Neutrophil (primary cell): ENCODE data around the gene AMOTL1.

Experiments used
- H3K27ac ChIP-seq: fragments of 200-600 bp; sonication (generic); 2 replicates; pipeline ENCODE4 v1.5.1; 2016; ENCODE audit warnings: mild to moderate bottlenecking, moderate library complexity
- H3K27me3 ChIP-seq: fragments of 200-600 bp; sonication (generic); 2 replicates; pipeline ENCODE4 v1.6.0; 2016; ENCODE audit warnings: mild to moderate bottlenecking
- H3K36me3 ChIP-seq: fragments of 200-600 bp; sonication (generic); 2 replicates; pipeline ENCODE4 v1.5.1; 2017
- H3K4me1 ChIP-seq, 2 experiments: fragments of 200-600 bp in 1 of 2; sonication (generic) in 1 of 2; 1 replicate in 1 of 2; 2 replicates in 1 of 2; pipeline versions ENCODE4 v1.5.1 to v1.6.1; 2013 to 2016; ENCODE audit warnings: low read depth in 1 of 2, low read length in 1 of 2, mild to moderate bottlenecking in 1 of 2, moderate library complexity in 1 of 2; ENCODE audit not compliant: control insufficient read depth in 1 of 2, insufficient read depth in 1 of 2
- H3K4me3 ChIP-seq, 2 experiments: fragments of 200-600 bp in 1 of 2; sonication (generic) in 1 of 2; 1 replicate in 1 of 2; 2 replicates in 1 of 2; pipeline ENCODE4 v1.5.1; 2013 to 2016; ENCODE audit warnings: low read depth in 1 of 2, low read length in 1 of 2, mild to moderate bottlenecking in 1 of 2, moderate library complexity in 1 of 2
- H3K9me3 ChIP-seq: fragments of 200-600 bp; sonication (generic); 2 replicates; pipeline ENCODE4 v1.5.1; 2016
- CTCF ChIP-seq: fragments of 200-600 bp; sonication (generic); IDR thresholded peaks from 2 replicates; pipeline ENCODE4 v1.5.1; 2016; ENCODE audit warnings: antibody characterized with exemption

The AMOTL1 gene

GRCh38 chr11:94775567-94776327, 7.6 kb downstream of the AMOTL1 start:
- Histone ChIP-seq H3K27ac (no peak overlapping the region), H3K27me3 (peaks cover 1% of the 10 kb centered on the region), H3K9me3 (no peaks in the 10 kb centered on the region), H3K4me3 (no peak overlapping the region), H3K36me3 (no peaks in the 10 kb centered on the region), H3K4me1 (peaks cover 9 to 15% of the 10 kb centered on the region in 2 experiments)
- TF ChIP-seq CTCF = no peak

GRCh38 chr11:94776351-94777321, 8.5 kb downstream of the AMOTL1 start:
- H3K27ac ChIP-seq = no peak overlapping the region
- no peaks in the 10 kb centered on the region for H3K27me3 ChIP-seq

GRCh38 chr11:94780432-94780831, 12.3 kb downstream of the AMOTL1 start:
- no peaks in the 10 kb centered on the region for H3K9me3 ChIP-seq
- TF ChIP-seq CTCF = no peak
- H3K27ac ChIP-seq = no peak overlapping the region
- no peaks in the 10 kb centered on the region for H3K36me3 ChIP-seq
- H3K4me3 ChIP-seq = no peak overlapping the region
- peaks cover 7 to 8% of the 10 kb centered on the region in 2 experiments for H3K4me1 ChIP-seq
- no peaks in the 10 kb centered on the region for H3K27me3 ChIP-seq

More at GRCh38 chr11:94776351-94777321, 8.5 kb downstream of the AMOTL1 start:
- TF ChIP-seq CTCF = no peak
- H3K4me1 ChIP-seq = peaks cover 12 to 15% of the 10 kb centered on the region in 2 experiments
- no peaks in the 10 kb centered on the region for H3K9me3 ChIP-seq
- no peak overlapping the region for H3K4me3 ChIP-seq
- no peaks in the 10 kb centered on the region for H3K36me3 ChIP-seq

- no peak for TF ChIP-seq CTCF
- Histone ChIP-seq H3K4me3 (no peak overlapping the region), H3K27me3 (no peaks in the 10 kb centered on the region), H3K9me3 (no peaks in the 10 kb centered on the region), H3K27ac (no peak overlapping the region), H3K36me3 (no peaks in the 10 kb centered on the region), H3K4me1 (peaks cover 7 to 8% of the 10 kb centered on the region in 2 experiments)
Observed at GRCh38 chr11:94781837-94782236, 13.7 kb downstream of the AMOTL1 start.

- Histone ChIP-seq H3K9me3 (no peaks in the 10 kb centered on the region), H3K27ac (no peak overlapping the region), H3K4me1 (peaks cover 7 to 8% of the 10 kb centered on the region in 2 experiments), H3K4me3 (no peak overlapping the region), H3K27me3 (no peaks in the 10 kb centered on the region), H3K36me3 (no peaks in the 10 kb centered on the region)
- no peak for TF ChIP-seq CTCF
Observed at GRCh38 chr11:94782446-94782845, 14.3 kb downstream of the AMOTL1 start.
